Endothelial cell of umbilical vein (primary cell): ENCODE measurements around the gene KCNA5. TPM values are rescaled to one million over a fixed set of nuclear protein-coding genes. Genes with fewer than 3 reads are reported as not detected.

ENCODE experiments used
- BruUV-seq: library from RNA; stranded (reverse); fragments of 400-500 nt; replicated peaks from 2 replicates; lab custom pipeline; 2021; lab: Mats Ljungman, UMichigan
- CTCF ChIA-PET: fragments of 300-600, 350-600 bp; sonication (Branson Sonifier 250); formaldehyde crosslinking; loops from one replicate; lab custom pipeline; 2021; ENCODE audit warnings: antibody characterized with exemption, inconsistent platforms; lab: Charles Lee
- POLR2A ChIA-PET: fragments of 300-600, 350-600 bp; sonication (Branson Sonifier 250); formaldehyde crosslinking; loops from one replicate; lab custom pipeline; 2021; ENCODE audit warnings: antibody characterized with exemption, inconsistent platforms; lab: Charles Lee
- DNase-seq: peaks from one replicate; pipeline ENCODE4 v3.0.0-alpha.2; 2011; ENCODE audit warnings: low read depth, low spot score
- FAIRE-seq: peaks from 2 replicates; lab custom pipeline; 2011; peaks lifted over from hg19 to GRCh38; lab: Jason Lieb, UNC
- H2AFZ ChIP-seq: 2 replicates; pipeline ENCODE4 v1.6.0; 2012; ENCODE audit warnings: low read depth, low read length, control low read depth, inconsistent platforms
- H3K27ac ChIP-seq: 2 replicates; pipeline ENCODE4 v1.5.1; 2011; ENCODE audit warnings: low read depth, mild to moderate bottlenecking, control low read depth, low read length, moderate library complexity; ENCODE audit not compliant: insufficient read depth
- H3K27me3 ChIP-seq, 2 experiments: 2 replicates each; pipeline versions ENCODE4 v1.6.0 to v1.6.1; 2011; ENCODE audit warnings: low read length in 2 of 2, mixed read lengths in 1 of 2; ENCODE audit not compliant: control insufficient read depth in 2 of 2, insufficient read depth in 2 of 2
- H3K36me3 ChIP-seq, 2 experiments: 2 replicates in 1 of 2; 3 replicates in 1 of 2; pipeline ENCODE4 v1.5.1; 2011; ENCODE audit warnings: low read length in 2 of 2, mild to moderate bottlenecking in 1 of 2, moderate library complexity in 1 of 2; ENCODE audit not compliant: control insufficient read depth in 2 of 2, insufficient read depth in 2 of 2; ENCODE audit errors: extremely low read depth in 1 of 2
- H3K4me1 ChIP-seq: 3 replicates; pipeline ENCODE4 v1.5.1; 2011; ENCODE audit warnings: mild to moderate bottlenecking, low read length; ENCODE audit not compliant: control insufficient read depth, insufficient read depth; ENCODE audit errors: extremely low read depth
- H3K4me2 ChIP-seq: 2 replicates; pipeline ENCODE4 v1.6.1; 2011; ENCODE audit warnings: low read length, control low read depth, mixed read lengths; ENCODE audit not compliant: insufficient read depth
- H3K4me3 ChIP-seq, 3 experiments: fragments of 200-600 bp in 1 of 3; sonication (generic), shearing (Covaris generic) in 1 of 3; replicated peaks in 1 of 3; 2 replicates each; pipeline ENCODE4 v1.5.1; 2011 to 2016; ENCODE audit warnings: control low read depth in 3 of 3, low read length in 3 of 3, mild to moderate bottlenecking in 2 of 3, inconsistent platforms in 1 of 3, low read depth in 1 of 3, moderate library complexity in 1 of 3; ENCODE audit not compliant: insufficient read depth in 1 of 3
- H3K79me2 ChIP-seq: 2 replicates; pipeline ENCODE4 v1.6.0; 2012; ENCODE audit warnings: low read length, inconsistent platforms; ENCODE audit not compliant: control insufficient read depth, insufficient read depth
- H3K9ac ChIP-seq: replicated peaks from 2 replicates; pipeline ENCODE3; 2011; ENCODE audit warnings: low read length, control low read depth; ENCODE audit not compliant: insufficient read depth; ENCODE audit errors: extremely low read depth
- H3K9me1 ChIP-seq: replicated peaks from 3 replicates; pipeline ENCODE4 v1.6.0; 2011; ENCODE audit warnings: mild to moderate bottlenecking, low read length; ENCODE audit not compliant: control insufficient read depth, insufficient read depth; ENCODE audit errors: extremely low read depth
- H3K9me3 ChIP-seq: replicated peaks from 2 replicates; pipeline ENCODE4 v1.5.1; 2012; ENCODE audit warnings: low read length, inconsistent platforms; ENCODE audit not compliant: control insufficient read depth, insufficient read depth
- H4K20me1 ChIP-seq: replicated peaks from 2 replicates; pipeline ENCODE3; 2011; ENCODE audit warnings: mild to moderate bottlenecking, low read length; ENCODE audit not compliant: control insufficient read depth, insufficient read depth; ENCODE audit errors: extremely low read depth
- CTCF ChIP-seq, 2 donors: IDR thresholded peaks; 1 replicate in 1 of 2; 2 replicates in 1 of 2; pipeline ENCODE4 v1.5.1; 2011; ENCODE audit warnings: low read length in 2 of 2, mild to moderate bottlenecking in 2 of 2, moderate library complexity in 2 of 2, control low read depth in 1 of 2, inconsistent platforms in 1 of 2, low read depth in 1 of 2; ENCODE audit not compliant: insufficient read depth in 1 of 2; ENCODE audit errors: extremely low read depth in 1 of 2
- EZH2 ChIP-seq: IDR thresholded peaks from 2 replicates; pipeline ENCODE4 v1.6.1; 2012; ENCODE audit warnings: borderline replicate concordance, low read depth, mild to moderate bottlenecking, moderate library complexity, low read length, inconsistent platforms; ENCODE audit not compliant: severe bottlenecking
- FOS ChIP-seq: IDR thresholded peaks from 2 replicates; pipeline ENCODE4 v1.6.1; 2011; ENCODE audit warnings: mild to moderate bottlenecking, low read length, moderate library complexity, borderline replicate concordance; ENCODE audit not compliant: insufficient read depth
- GATA2 ChIP-seq: IDR thresholded peaks from 2 replicates; pipeline ENCODE4 v1.7.0; 2011; ENCODE audit warnings: low read depth, mild to moderate bottlenecking, moderate library complexity, mixed read lengths, low read length; ENCODE audit not compliant: insufficient read length, insufficient read depth
- JUN ChIP-seq: IDR thresholded peaks from 2 replicates; pipeline ENCODE4 v1.6.1; 2011; ENCODE audit warnings: borderline replicate concordance, low read depth; ENCODE audit not compliant: insufficient read length, insufficient read depth
- MAX ChIP-seq: IDR thresholded peaks from 2 replicates; pipeline ENCODE4 v1.6.1; 2011; ENCODE audit not compliant: insufficient read depth, insufficient read length
- MYC ChIP-seq: IDR thresholded peaks from one replicate; pipeline ENCODE4 v1.6.1; 2011; ENCODE audit warnings: mild to moderate bottlenecking, low read depth, low read length
- POLR2A ChIP-seq: IDR thresholded peaks from 2 replicates; pipeline ENCODE4 v1.6.1; 2012; ENCODE audit warnings: low read depth, mild to moderate bottlenecking, control low read depth, low read length
- POLR2AphosphoS5 ChIP-seq: IDR thresholded peaks from 2 replicates; pipeline ENCODE4 v1.6.1; 2012; ENCODE audit warnings: low read depth, mild to moderate bottlenecking, control low read depth, low read length, moderate library complexity; ENCODE audit not compliant: insufficient read depth
- dilution Hi-C: fragments of 300-500 bp; cut with MboI; formaldehyde crosslinking; loops from one replicate; pipeline ENCODE4 v1.15.0; 2019; ENCODE audit warnings: low sequenced_read_pairs; ENCODE audit not compliant: extremely low pct_ligation_motif_present
- intact Hi-C: fragments of 100-400 bp; cut with micrococcal nuclease; formaldehyde crosslinking; loops from one replicate; pipeline ENCODE4 v1.10.0; 2022
- polyA plus RNA-seq, 4 experiments: library from polyadenylated mRNA; depleted of rRNA in 3 of 4; stranded (reverse) in 3 of 4; unstranded in 1 of 4; fragments of >200 nt; gene quantifications; 2 replicates each; pipeline versions ENCODE4 v1.2.1 to v1.2.3, GENCODE V29; 2011 to 2012; ENCODE audit warnings: missing spikeins in 1 of 4
- total RNA-seq: library from RNA; stranded (reverse); gene quantifications from 2 replicates; pipeline ENCODE4 v1.2.3, GENCODE V29; 2021

The KCNA5 gene
- total and polyA plus RNA-seq, 2 donors (not counting 3 experiments of a cell fraction or from before 2014, with no cell fraction given) = not detected

GRCh38 chr12:5083955-5084849 lies 40.5 kb downstream of the KCNA5 start:
- Histone ChIP-seq H3K4me1 (no peaks in the 10 kb centered on the region), H3K27ac (no peak overlapping the region), H3K4me2 (no peak overlapping the region), H3K9me3 (no peaks in the 10 kb centered on the region), H3K9me1 (no peaks in the 10 kb centered on the region), H3K27me3 (peaks cover 0 to 6% of the 10 kb centered on the region in 2 experiments), H3K79me2 (no peaks in the 10 kb centered on the region), H3K4me3 (no peak overlapping the region), H3K9ac (no peak overlapping the region), H4K20me1 (no peaks in the 10 kb centered on the region), H3K36me3 (no peaks in the 10 kb centered on the region), H2AFZ (no peak overlapping the region)
- DNase-seq (peak; percentile 59), FAIRE-seq (peak; percentile 90)
- BruUV-seq = no TSS peak
- TF ChIP-seq CTCF (IDR thresholded peaks at IDR 0.05; ENCODE audit: extremely low read depth in 1 of 2, insufficient read depth in 1 of 2, low read depth in 1 of 2, low read length in 2 of 2) (peak; percentile 56 to 58), POLR2A (no peak)
- ChIA-PET POLR2A (no interaction called here), CTCF (interaction anchor here (0.6 to 6.4 kb wide), 16 partner anchors 10 to 235 kb away, joined by 3 to 94 read pairs (median 4); no protein-coding TSS in a partner anchor)
- intact Hi-C loops (loop anchor here (1.0 kb wide), 2 partner anchors 62 to 227 kb away; no protein-coding TSS in a partner anchor), dilution Hi-C loops (no loop called here)

- DNase-seq (no peak), FAIRE-seq (no peak)
- Histone ChIP-seq H3K36me3 (no peaks in the 10 kb centered on the region), H3K4me3 (no peak overlapping the region), H3K27me3 (peaks cover 0 to 6% of the 10 kb centered on the region in 2 experiments), H3K79me2 (no peaks in the 10 kb centered on the region), H3K27ac (no peak overlapping the region), H4K20me1 (no peaks in the 10 kb centered on the region), H3K9me3 (no peaks in the 10 kb centered on the region), H2AFZ (no peak overlapping the region), H3K9me1 (no peaks in the 10 kb centered on the region), H3K4me2 (no peak overlapping the region), H3K4me1 (no peaks in the 10 kb centered on the region), H3K9ac (no peak overlapping the region)
- ChIA-PET CTCF (interaction anchor here (1.2 to 6.4 kb wide), 4 partner anchors 13 to 229 kb away, joined by 3 to 94 read pairs (median 12); no protein-coding TSS in a partner anchor), POLR2A (no interaction called here)
- no TSS peak for BruUV-seq
- TF ChIP-seq GATA2 = no peak
- TF ChIP-seq JUN = no peak
- no peak for TF ChIP-seq MAX
- TF ChIP-seq CTCF (IDR thresholded peaks at IDR 0.05; ENCODE audit: extremely low read depth in 1 of 2, insufficient read depth in 1 of 2, low read depth in 1 of 2, low read length in 2 of 2) = no peak
- TF ChIP-seq POLR2AphosphoS5 = no peak
- TF ChIP-seq MYC = no peak
- TF ChIP-seq POLR2A = no peak
- TF ChIP-seq EZH2 = no peak
- no peak for TF ChIP-seq FOS
- intact Hi-C loops = no loop called here
- dilution Hi-C loops = no loop called here
Measured at GRCh38 chr12:5085896-5086295, 42.2 kb downstream of the KCNA5 start.
